Heart left ventricle (tissue), 16 donors: ENCODE measurements around the gene TGFBRAP1. TPM values are rescaled to one million over a fixed set of nuclear protein-coding genes. Genes with fewer than 3 reads are reported as not detected.

Experiments
- ATAC-seq, 4 donors: fragments of 200-7000 bp; cut with Tn5 transposase; one replicate each; pipeline ENCODE4 v1.9.1; 2020 to 2022; ENCODE audit warnings: moderate library complexity in 4 of 4, mild to moderate bottlenecking in 3 of 4, moderate number of reproducible peaks in 1 of 4
- DNase-seq, 5 donors: peaks; one replicate each; pipeline ENCODE4 v3.0.0-alpha.2; 2020
- H3K27ac ChIP-seq, 12 donors: fragments of 200-600 bp; sonication (generic) in 4 of 12; one replicate each; pipeline versions ENCODE4 v1.5.0 to v1.8.0; 2016 to 2022; ENCODE audit warnings: mild to moderate bottlenecking in 2 of 12
- H3K27me3 ChIP-seq, 9 donors: fragments of 200-600 bp; sonication (generic) in 2 of 9; one replicate each; pipeline versions ENCODE4 v1.5.1 to v1.8.0; 2016 to 2022; ENCODE audit warnings: mild to moderate bottlenecking in 3 of 9
- H3K36me3 ChIP-seq, 9 donors: fragments of 200-600 bp; sonication (generic) in 2 of 9; one replicate each; pipeline versions ENCODE4 v1.5.0 to v1.8.0; 2018 to 2022; ENCODE audit warnings: mild to moderate bottlenecking in 2 of 9
- H3K4me1 ChIP-seq, 12 donors: fragments of 200-600 bp; sonication (generic) in 4 of 12; one replicate each; pipeline versions ENCODE4 v1.5.0 to v1.8.0; 2016 to 2022; ENCODE audit warnings: mild to moderate bottlenecking in 3 of 12
- H3K4me3 ChIP-seq, 12 donors: fragments of 200-600 bp; sonication (generic) in 4 of 12; one replicate each; pipeline versions ENCODE4 v1.5.0 to v1.8.0; 2017 to 2022; ENCODE audit warnings: mild to moderate bottlenecking in 9 of 12, moderate library complexity in 4 of 12
- H3K9me3 ChIP-seq, 12 donors: fragments of 200-600 bp; sonication (generic) in 4 of 12; one replicate each; pipeline versions ENCODE4 v1.5.0 to v1.8.0; 2016 to 2022; ENCODE audit warnings: mild to moderate bottlenecking in 1 of 12
- CTCF ChIP-seq, 12 donors: fragments of 200-600 bp; sonication (generic) in 4 of 12; IDR thresholded peaks; one replicate each; pipeline versions ENCODE4 v1.5.0 to v1.8.0; 2018 to 2022; ENCODE audit warnings: antibody characterized with exemption in 12 of 12, mild to moderate bottlenecking in 5 of 12
- POLR2A ChIP-seq, 2 donors: fragments of 450-650 bp; IDR thresholded peaks; one replicate each; pipeline ENCODE4 v1.6.1; 2017; ENCODE audit warnings: antibody characterized with exemption in 2 of 2, mild to moderate bottlenecking in 2 of 2, moderate library complexity in 2 of 2
- WGBS, 4 donors: extraction: QIAGEN DNeasy Blood & Tissue Kit in 2 of 4; methylation state at CpG; one replicate each; pipeline versions ENCODE4 v1.1.5 to v1.1.7; 2013 to 2018; 5-methylcytosine and 5-hydroxymethylcytosine counted together
- intact Hi-C, 10 donors: fragments of 100-400 bp; cut with DNase I; formaldehyde crosslinking; loops; one replicate each; pipeline versions ENCODE4 v1.11.1 to v1.14.2; 2022
- polyA plus RNA-seq, 2 donors: library from polyadenylated mRNA; stranded (reverse); fragments of 200-250 nt; gene quantifications; one replicate each; pipeline ENCODE4 v1.2.3, GENCODE V29; 2013
- total RNA-seq, 9 donors: library from RNA; depleted of rRNA in 2 of 9; stranded (reverse); fragments of >200 nt in 2 of 9; fragmentation: NEBNext Ultra II Directional in 3 of 9; extraction: Animal tissue kit (Norgen Biotek cat#: 25700) in 3 of 9; gene quantifications; one replicate each; pipeline versions ENCODE4 v1.1.0 to v1.2.4, GENCODE V29; 2016 to 2023
- donor health status: ischemic (EF 13 %, LVEDD 7.1; RV severe dilation, severe dysfunction).
- donor health status: healthy with polysubstance abuse.
- donor health status: DM: no; HTN: yes; CAD: no.
- donor health status: DM: no; HTN: no; CAD: no.
- donor health status: ischemic (EF 25% LVEDD 6.9; RV normal size, moderate dysfunction).
- donor health status: ischemic (EF 25% LVEDD 5.7; RV mildly dilated, moderate dysfunction).
- donor health status: healthy.
- donor health status: DM: yes; HTN: yes; CAD: no.
- donor health status: ischemic (EF 35%, LVEDD 5.7; RV mildly dilated, moderate dysfunction).
- donor health status: nonischemic (EF 11% LVEDD 7.7; RV severe dilation, severe dysfunction).
- donor health status: DM: yes; HTN: yes; CAD: no.
- donor health status: PGD.
- donor health status: ischemic (EF 29% LVEDD 5.4; RV normal size, mild dysfunction).
- donor health status: nonischemic (EF 23%, LVEDD 6.1; RV moderate dilation, normal function).

The TGFBRAP1 gene
- total and polyA plus RNA-seq, 11 donors = 1.8 to 20.0 (median 10.8) TPM

GRCh38 chr2:105323111-105323510 lies 6.4 kb downstream of the TGFBRAP1 start:
- 54 to 59% (median 57%) methylated on average over 5 of the region's 5 CpGs for WGBS, 4 donors
- intact Hi-C loops = no loop called here
- peaks cover 0 to 22% (median 7%) of the 10 kb centered on the region in 12 donors for H3K4me1 ChIP-seq

GRCh38 chr2:105321875-105322646 lies 7.5 kb downstream of the TGFBRAP1 start:
- no peak for ATAC-seq
- Histone ChIP-seq H3K9me3 (no peaks in the 10 kb centered on the region), H3K27ac (no peak overlapping the region), H3K27me3 (no peaks in the 10 kb centered on the region), H3K4me1 (peaks cover 0 to 14% (median 6%) of the 10 kb centered on the region in 12 donors), H3K36me3 (peaks cover 0 to 5% (median 0%) of the 10 kb centered on the region in 9 donors), H3K4me3 (no peak overlapping the region)
- DNase-seq = no peak
- intact Hi-C loops = no loop called here
- no peak for TF ChIP-seq CTCF (IDR thresholded peaks at IDR 0.05)
- TF ChIP-seq POLR2A (IDR thresholded peaks at IDR 0.05) = no peak
- 91 to 95% (median 93%) methylated on average over 3 of the region's 3 CpGs for WGBS, 4 donors

More at GRCh38 chr2:105323111-105323510, 6.4 kb downstream of the TGFBRAP1 start:
- Histone ChIP-seq H3K27ac (no peak overlapping the region), H3K27me3 (no peaks in the 10 kb centered on the region), H3K9me3 (no peaks in the 10 kb centered on the region), H3K36me3 (peaks cover 0 to 5% (median 0%) of the 10 kb centered on the region in 9 donors), H3K4me3 (no peak overlapping the region)
- ATAC-seq (no peak), DNase-seq (peak in 1 of 5 donors; percentile 44)
- TF ChIP-seq POLR2A (IDR thresholded peaks at IDR 0.05) = no peak
- TF ChIP-seq CTCF (IDR thresholded peaks at IDR 0.05) = no peak

- H3K27me3 ChIP-seq = no peaks in the 10 kb centered on the region
- no peaks in the 10 kb centered on the region for H3K36me3 ChIP-seq
- peaks cover 0 to 14% (median 6%) of the 10 kb centered on the region in 12 donors for H3K4me1 ChIP-seq
- intact Hi-C loops = no loop called here
- TF ChIP-seq CTCF (IDR thresholded peaks at IDR 0.05) = no peak
- no peak for TF ChIP-seq POLR2A (IDR thresholded peaks at IDR 0.05)
- no peak for DNase-seq
- 65 to 83% (median 70%) methylated on average over 7 of the region's 7 CpGs for WGBS, 4 donors
- H3K27ac ChIP-seq = no peak overlapping the region
- H3K4me3 ChIP-seq = no peak overlapping the region
- ATAC-seq = peak in 1 of 4 donors; percentile 29
- H3K9me3 ChIP-seq = no peaks in the 10 kb centered on the region
These were observed 8.8 kb downstream of the TGFBRAP1 start for GRCh38 chr2:105320651-105321215.

GRCh38 chr2:105317937-105318336 lies 11.6 kb downstream of the TGFBRAP1 start:
- no peak overlapping the region for H3K4me3 ChIP-seq
- TF ChIP-seq POLR2A (IDR thresholded peaks at IDR 0.05) (no peak), CTCF (IDR thresholded peaks at IDR 0.05) (no peak)
- ATAC-seq = no peak
- no peaks in the 10 kb centered on the region for H3K27me3 ChIP-seq
- H3K36me3 ChIP-seq = no peaks in the 10 kb centered on the region
- peaks cover 0 to 10% (median 0%) of the 10 kb centered on the region in 12 donors for H3K4me1 ChIP-seq
- no peak for DNase-seq
- WGBS, 4 donors = 82 to 92% (median 91%) methylated on average over 3 of the region's 3 CpGs
- no peak overlapping the region for H3K27ac ChIP-seq
- H3K9me3 ChIP-seq = no peaks in the 10 kb centered on the region
- intact Hi-C loops = no loop called here
